ENCODE measurements around the gene HES4. TPM values are rescaled to one million over a fixed set of nuclear protein-coding genes. Genes with fewer than 3 reads are reported as not detected.

Gene HES4
- polyA plus RNA-seq, 1 of the 3 experiments (the other 2 are of a cell fraction), result 4.7 TPM

GRCh38 chr1:953524-954320 is 46.2 kb downstream of the HES4 start:
- H4K20me1 ChIP-seq (ENCODE audit: insufficient read depth), result 0 out of 2 replicates have a peak, but pooled peaks cover 11% of the 10 kb centered on the region
- WGBS (ENCODE audit: low lambda C conversion rate), result 94% methylated on average over 6 of the region's 32 CpGs
- peaks cover 4 to 9% of the 10 kb centered on the region in 2 experiments; a peak in 2 of 4 replicates for H3K4me1 ChIP-seq (ENCODE audit: control insufficient read depth in 1 of 2, insufficient read depth in 2 of 2, low read depth in 1 of 2, low read length in 1 of 2)
- no peaks in the 10 kb centered on the region for H3K9me3 ChIP-seq
- no peak overlapping the region for H3K9ac ChIP-seq
- H3K27ac ChIP-seq (ENCODE audit: low read depth in 2 of 2, low read length in 1 of 2), result no peak overlapping the region
- no peak for DNase-seq
- peaks cover 0 to 82% of the 10 kb centered on the region in 2 experiments for H3K36me3 ChIP-seq (replicated peaks in 1 of 2; ENCODE audit: control insufficient read depth in 1 of 2, insufficient read depth in 2 of 2, low read length in 1 of 2)
- no peaks in the 10 kb centered on the region for H3K9me2 ChIP-seq
- ChIA-PET POLR2A (no interaction called here), CTCF (interaction anchor here (0.9 kb wide), 1 partner anchor 60 kb away, joined by 3 read pairs; the partner anchor contains the start of gene ISG15)
- H3K4me3 ChIP-seq (ENCODE audit: low read depth in 2 of 2, low read length in 1 of 2), result no peak overlapping the region
- H2AFZ ChIP-seq (ENCODE audit: low read depth), result no peak overlapping the region
- H3K4me2 ChIP-seq, result no peak overlapping the region
- no peaks in the 10 kb centered on the region for H3K27me3 ChIP-seq (ENCODE audit: insufficient read depth)
- H3F3A ChIP-seq (replicated peaks; ENCODE audit: insufficient read depth), result no peaks in the 10 kb centered on the region
- H3K79me2 ChIP-seq (ENCODE audit: insufficient read depth), result peaks cover 18% of the 10 kb centered on the region
- TF ChIP-seq YY1 (IDR thresholded peaks at IDR 0.05; ENCODE audit: low read depth) (no peak), MAX (IDR thresholded peaks at IDR 0.05; ENCODE audit: low read depth) (no peak), GATA2 (CRISPR knock-in tag; IDR thresholded peaks at IDR 0.05) (no peak), MXI1 (IDR thresholded peaks at IDR 0.05; ENCODE audit: low read depth, low read length) (no peak), ZBTB33 (IDR thresholded peaks at IDR 0.05; ENCODE audit: borderline replicate concordance, low read depth) (no peak)

- H3K79me2 ChIP-seq (ENCODE audit: insufficient read depth), result peaks cover 6% of the 10 kb centered on the region
- no peak overlapping the region for H2AFZ ChIP-seq (ENCODE audit: low read depth)
- no peak for DNase-seq
- H3K9me3 ChIP-seq, result no peaks in the 10 kb centered on the region
- 0 out of 2 replicates have a peak, but pooled peaks cover 11% of the 10 kb centered on the region for H4K20me1 ChIP-seq (ENCODE audit: insufficient read depth)
- H3F3A ChIP-seq (replicated peaks; ENCODE audit: insufficient read depth), result no peaks in the 10 kb centered on the region
- ChIA-PET CTCF (interaction anchor here (1.2 to 1.5 kb wide), 3 partner anchors 14 to 47 kb away, joined by 3 to 12 read pairs (median 4); no protein-coding TSS in a partner anchor), POLR2A (no interaction called here)
- TF ChIP-seq ELF1 (IDR thresholded peaks at IDR 0.05) (no peak), TCF12 (IDR thresholded peaks at IDR 0.05) (no peak), MXI1 (IDR thresholded peaks at IDR 0.05; ENCODE audit: low read depth, low read length) (no peak), FOXM1 (IDR thresholded peaks at IDR 0.05; ENCODE audit: low read depth) (no peak), USF2 (IDR thresholded peaks at IDR 0.05; ENCODE audit: borderline replicate concordance, low read depth, low read length) (no peak), CHD2 (IDR thresholded peaks at IDR 0.05; ENCODE audit: low read length, partially characterized antibody) (no peak), NRF1 (IDR thresholded peaks at IDR 0.05; ENCODE audit: low read depth, low read length) (no peak), SIN3A (IDR thresholded peaks at IDR 0.05; ENCODE audit: borderline replicate concordance, low read depth, low read length) (no peak), IRF3 (IDR thresholded peaks at IDR 0.05; ENCODE audit: low read depth, low read length) (no peak), NFIC (IDR thresholded peaks at IDR 0.05; ENCODE audit: borderline replicate concordance) (no peak), RXRA (IDR thresholded peaks at IDR 0.05; ENCODE audit: borderline replicate concordance, low read depth) (no peak), RAD21 (IDR thresholded peaks at IDR 0.05; ENCODE audit: low read length) (no peak), POLR2AphosphoS5 (IDR thresholded peaks at IDR 0.05; ENCODE audit: low read depth, low read length) (no peak)
- WGBS (ENCODE audit: low lambda C conversion rate), result 60% methylated on average over 2 of the region's 7 CpGs
- H3K9ac ChIP-seq, result no peak overlapping the region
- H3K27me3 ChIP-seq (ENCODE audit: insufficient read depth), result no peaks in the 10 kb centered on the region
- H3K27ac ChIP-seq (ENCODE audit: low read depth in 2 of 2, low read length in 1 of 2), result no peak overlapping the region
- H3K36me3 ChIP-seq (replicated peaks in 1 of 2; ENCODE audit: control insufficient read depth in 1 of 2, insufficient read depth in 2 of 2, low read length in 1 of 2), result peaks cover 0 to 93% of the 10 kb centered on the region in 2 experiments
- H3K9me2 ChIP-seq, result no peaks in the 10 kb centered on the region
- no peak overlapping the region for H3K4me2 ChIP-seq
- no peak overlapping the region for H3K4me3 ChIP-seq (ENCODE audit: low read depth in 2 of 2, low read length in 1 of 2)
- H3K4me1 ChIP-seq (ENCODE audit: control insufficient read depth in 1 of 2, insufficient read depth in 2 of 2, low read depth in 1 of 2, low read length in 1 of 2), result peaks cover 0 to 5% of the 10 kb centered on the region in 2 experiments; a peak in 1 of 4 replicates
Measured at GRCh38 chr1:952603-953002, 47.3 kb downstream of the HES4 start.
